Measurements from ENCODE around the gene FAM193A.

FAM193A gene

DNA sequence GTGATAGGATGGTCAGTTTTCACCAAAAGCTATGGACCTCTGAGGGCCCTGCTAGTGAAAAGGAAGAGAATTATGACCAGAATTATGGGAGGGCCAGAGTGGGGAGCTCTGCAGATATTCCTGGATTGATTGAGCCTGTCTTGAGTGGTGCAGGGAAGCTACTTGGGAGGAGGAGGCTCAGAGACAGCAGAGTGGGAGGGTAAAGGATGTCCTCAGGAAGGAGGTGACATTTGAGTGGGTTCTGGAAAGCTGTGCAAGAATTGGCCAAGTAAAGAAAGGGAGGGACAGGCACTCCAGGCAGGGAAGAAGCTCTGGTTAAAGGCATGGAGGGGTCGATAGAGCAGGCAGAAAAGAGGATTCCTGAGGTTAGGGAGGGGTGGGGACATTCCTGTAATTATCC is 43.5 kb upstream of the FAM193A start:
- no peak for DNase-seq (ENCODE audit: low read depth in 2 of 2)
- TF ChIP-seq, protein P1, sequence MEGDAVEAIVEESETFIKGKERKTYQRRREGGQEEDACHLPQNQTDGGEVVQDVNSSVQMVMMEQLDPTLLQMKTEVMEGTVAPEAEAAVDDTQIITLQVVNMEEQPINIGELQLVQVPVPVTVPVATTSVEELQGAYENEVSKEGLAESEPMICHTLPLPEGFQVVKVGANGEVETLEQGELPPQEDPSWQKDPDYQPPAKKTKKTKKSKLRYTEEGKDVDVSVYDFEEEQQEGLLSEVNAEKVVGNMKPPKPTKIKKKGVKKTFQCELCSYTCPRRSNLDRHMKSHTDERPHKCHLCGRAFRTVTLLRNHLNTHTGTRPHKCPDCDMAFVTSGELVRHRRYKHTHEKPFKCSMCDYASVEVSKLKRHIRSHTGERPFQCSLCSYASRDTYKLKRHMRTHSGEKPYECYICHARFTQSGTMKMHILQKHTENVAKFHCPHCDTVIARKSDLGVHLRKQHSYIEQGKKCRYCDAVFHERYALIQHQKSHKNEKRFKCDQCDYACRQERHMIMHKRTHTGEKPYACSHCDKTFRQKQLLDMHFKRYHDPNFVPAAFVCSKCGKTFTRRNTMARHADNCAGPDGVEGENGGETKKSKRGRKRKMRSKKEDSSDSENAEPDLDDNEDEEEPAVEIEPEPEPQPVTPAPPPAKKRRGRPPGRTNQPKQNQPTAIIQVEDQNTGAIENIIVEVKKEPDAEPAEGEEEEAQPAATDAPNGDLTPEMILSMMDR (IDR thresholded peaks at IDR 0.05; ENCODE audit: low read depth, low read length), result no peak

DNA sequence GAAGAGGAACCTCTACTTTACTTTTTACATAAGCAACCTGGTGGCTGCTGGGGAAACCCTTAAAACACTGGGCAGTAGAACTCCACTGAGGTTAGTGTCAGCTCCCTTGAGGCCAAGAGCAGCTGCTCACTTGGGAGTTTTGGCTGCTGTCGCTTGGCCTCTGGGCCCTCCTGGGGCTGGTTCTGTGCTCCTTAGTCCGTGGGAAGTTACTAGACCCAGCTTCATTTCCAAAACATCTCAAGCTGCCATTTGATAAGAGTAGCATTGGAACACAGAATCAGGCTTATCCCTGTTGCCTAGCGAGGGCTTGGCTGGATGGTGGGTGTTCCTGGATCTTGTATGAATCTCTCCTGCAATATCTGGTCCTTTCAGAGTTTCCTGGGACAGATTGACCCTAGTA is 41.5 kb upstream of the FAM193A start:
- H3K4me3 ChIP-seq (replicated peaks in 1 of 2; ENCODE audit: low read depth in 2 of 2, low read length in 2 of 2), result no peak overlapping the region
- peak in 1 of 2 donors; percentile 44 for DNase-seq (ENCODE audit: low read depth in 2 of 2)
- TF ChIP-seq, protein P1 (IDR thresholded peaks at IDR 0.05; ENCODE audit: low read depth, low read length), result no peak

More for the DNA sequence above, 43.5 kb upstream of the FAM193A start:
- no peak overlapping the region for H3K4me3 ChIP-seq (replicated peaks in 1 of 2; ENCODE audit: low read depth in 2 of 2, low read length in 2 of 2)

DNA sequence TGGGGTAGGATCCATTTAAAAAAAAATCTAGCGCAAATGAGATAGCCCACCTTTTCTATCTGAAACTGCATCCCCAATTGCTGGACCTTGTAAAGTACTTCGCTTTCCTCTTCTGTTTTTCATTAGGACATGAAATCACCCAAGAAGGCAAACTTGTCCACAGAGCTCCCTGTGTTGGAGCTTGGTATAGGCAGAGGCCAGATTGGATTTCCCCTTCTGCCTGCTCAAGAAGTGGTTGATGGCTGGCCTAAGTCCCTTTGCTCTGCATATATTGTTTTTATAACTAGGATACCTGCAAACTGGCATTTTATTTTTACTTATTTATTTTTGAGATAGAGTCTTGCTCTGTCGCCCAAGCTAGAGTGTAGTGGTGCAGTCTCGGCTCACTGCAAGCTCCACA is 39.1 kb upstream of the FAM193A start:
- TF ChIP-seq, protein P1 (IDR thresholded peaks at IDR 0.05; ENCODE audit: low read depth, low read length), result no peak
- DNase-seq (ENCODE audit: low read depth in 2 of 2), result no peak
- no peak overlapping the region for H3K4me3 ChIP-seq (replicated peaks in 1 of 2; ENCODE audit: low read depth in 2 of 2, low read length in 2 of 2)

DNA sequence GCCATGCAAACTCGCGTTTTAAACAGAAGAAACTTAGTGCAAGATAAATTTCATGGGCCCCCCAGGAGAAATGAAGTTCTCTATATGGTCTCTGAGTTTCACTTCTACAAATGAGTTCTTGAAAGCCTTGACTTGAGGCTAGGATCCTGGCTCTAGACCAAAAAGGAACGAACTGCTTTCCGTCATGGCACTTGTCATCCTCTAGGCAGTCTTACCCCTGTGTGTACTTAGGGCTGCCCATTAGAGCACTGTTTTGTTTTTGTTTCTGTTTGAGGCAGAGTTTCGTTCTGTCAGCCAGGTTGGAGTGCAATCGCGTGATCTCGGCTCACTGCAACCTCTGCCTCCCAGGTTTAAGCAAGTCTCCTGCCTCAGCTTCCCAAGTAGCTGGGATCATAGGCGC is 38.5 kb upstream of the FAM193A start:
- DNase-seq (ENCODE audit: low read depth in 2 of 2), result no peak
- TF ChIP-seq, protein P1 (IDR thresholded peaks at IDR 0.05; ENCODE audit: low read depth, low read length), result no peak

DNA sequence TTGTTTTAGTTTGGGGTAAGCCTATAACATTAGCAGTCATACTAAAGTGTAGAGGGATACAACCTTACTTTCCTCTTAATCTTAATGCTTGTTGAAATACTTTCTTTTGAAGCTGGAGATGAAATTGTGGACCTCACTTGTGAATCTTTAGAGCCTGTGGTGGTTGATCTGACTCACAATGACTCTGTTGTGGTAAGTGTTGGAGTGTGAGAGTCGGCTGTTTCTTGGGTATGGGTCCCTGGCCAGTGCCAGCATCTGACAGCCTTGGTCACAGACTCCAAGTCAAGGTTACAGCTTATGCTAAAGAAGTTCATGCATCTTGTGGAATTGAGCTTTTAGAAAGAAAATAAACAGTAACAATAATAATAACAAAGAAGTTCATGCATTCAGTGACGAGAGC is 35.9 kb upstream of the FAM193A start:
- H3K4me3 ChIP-seq (replicated peaks in 1 of 2; ENCODE audit: low read depth in 2 of 2, low read length in 2 of 2), result no peak overlapping the region
- TF ChIP-seq, protein P1 (IDR thresholded peaks at IDR 0.05; ENCODE audit: low read depth, low read length), result no peak
- DNase-seq (ENCODE audit: low read depth in 2 of 2), result no peak

More for the DNA sequence above, 38.5 kb upstream of the FAM193A start:
- no peak overlapping the region for H3K4me3 ChIP-seq (replicated peaks in 1 of 2; ENCODE audit: low read depth in 2 of 2, low read length in 2 of 2)

DNA sequence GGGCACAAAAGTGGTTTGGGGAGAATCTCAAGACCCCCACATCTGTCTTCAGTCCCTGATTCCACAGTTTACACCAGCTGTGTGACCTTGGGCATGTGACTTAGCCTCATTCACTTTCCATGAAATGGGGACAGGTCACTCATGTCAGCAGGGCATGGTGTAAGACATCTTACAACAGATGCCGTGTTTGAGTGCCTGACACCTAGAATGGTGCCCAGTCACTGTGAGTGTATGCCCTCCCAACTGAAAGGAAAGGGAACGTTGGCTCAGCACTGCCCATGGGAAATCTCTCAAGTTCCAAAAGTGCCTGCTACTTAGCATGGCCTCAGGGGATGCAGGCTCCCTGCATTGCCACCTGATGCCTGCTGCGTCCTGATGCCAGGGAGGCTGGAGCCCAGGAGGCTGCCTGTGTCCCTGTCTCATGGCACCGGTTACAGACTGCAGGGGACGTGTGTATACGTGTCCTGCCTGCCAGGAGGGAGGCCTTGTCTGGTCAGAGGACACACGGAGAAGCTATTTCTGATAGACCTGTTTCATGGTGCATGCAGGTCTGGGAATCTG is 35.3 kb upstream of the FAM193A start:
- H3K4me3 ChIP-seq (replicated peaks in 1 of 2; ENCODE audit: low read depth in 2 of 2, low read length in 2 of 2), result no peak overlapping the region
- TF ChIP-seq, protein P1 (IDR thresholded peaks at IDR 0.05; ENCODE audit: low read depth, low read length), result no peak
- DNase-seq (ENCODE audit: low read depth in 2 of 2), result no peak

DNA sequence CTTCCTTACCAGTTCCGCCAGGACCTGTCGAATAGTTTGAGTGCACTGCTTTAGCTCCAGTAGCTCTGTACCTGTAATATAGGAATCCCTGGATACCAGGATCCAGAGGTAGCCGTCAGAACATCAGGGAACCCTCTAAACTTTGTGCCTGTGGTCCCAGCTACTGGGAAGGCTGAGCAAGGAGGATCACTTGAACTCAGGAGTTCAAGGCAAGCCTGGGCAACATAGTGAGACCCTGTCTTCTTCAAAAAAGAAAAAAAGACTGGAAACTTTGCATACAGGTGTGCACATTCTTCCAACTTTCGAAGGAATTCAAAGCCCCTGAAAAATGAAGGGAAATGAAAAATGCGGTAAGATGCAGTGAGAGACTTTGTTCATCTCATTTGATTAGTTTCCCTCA is 32.6 kb upstream of the FAM193A start:
- no peak overlapping the region for H3K4me3 ChIP-seq (replicated peaks in 1 of 2; ENCODE audit: low read depth in 2 of 2, low read length in 2 of 2)
- DNase-seq (ENCODE audit: low read depth in 2 of 2), result no peak
- TF ChIP-seq, protein P1 (IDR thresholded peaks at IDR 0.05; ENCODE audit: low read depth, low read length), result no peak

Data from cardiac fibroblast (primary cell).